HG02885 (cell line): ENCODE data around the gene ZFP14.
A peak's percentile ranks its signal among the peaks of the same experiment; 100 is the strongest.
"Not testable (repeated sequence)": the region's sequence is repeated elsewhere in the genome, so short reads cannot be mapped to it uniquely, and the experiment has no call there.

Experiments
- ATAC-seq: cut with Tn5 transposase; IDR thresholded peaks from one replicate; pipeline ENCODE4 v1.9.1; 2021; ENCODE audit warnings: mild to moderate bottlenecking; ENCODE audit not compliant: unreplicated experiment, poor library complexity

Gene ZFP14

GRCh38 chr19:36331353-36332228 is 47.4 kb downstream of the ZFP14 start:
- ATAC-seq = peak; percentile 72

- ATAC-seq = no peak
Measured at GRCh38 chr19:36330216-36330615, 48.8 kb downstream of the ZFP14 start.

- ATAC-seq = not testable (repeated sequence)
Measured at GRCh38 chr19:36329534-36329933, 49.5 kb downstream of the ZFP14 start.

- ATAC-seq = not testable (repeated sequence)
Measured at GRCh38 chr19:36326649-36327048, 52.4 kb downstream of the ZFP14 start.

GRCh38 chr19:36315164-36315563 is 63.8 kb downstream of the ZFP14 start:
- not testable (repeated sequence) for ATAC-seq

- ATAC-seq = not testable (repeated sequence)
Measured at GRCh38 chr19:36314053-36314452, 64.9 kb downstream of the ZFP14 start.

- ATAC-seq = not testable (repeated sequence)
Measured at GRCh38 chr19:36311098-36311760, 67.8 kb downstream of the ZFP14 start.

GRCh38 chr19:36310416-36310990 is 68.5 kb downstream of the ZFP14 start:
- ATAC-seq = not testable (repeated sequence)

GRCh38 chr19:36309759-36310158 is 69.2 kb downstream of the ZFP14 start:
- ATAC-seq = not testable (repeated sequence)

GRCh38 chr19:36309309-36309708 is 69.7 kb downstream of the ZFP14 start:
- ATAC-seq = not testable (repeated sequence)

GRCh38 chr19:36292317-36292716 is 86.7 kb downstream of the ZFP14 start:
- not testable (repeated sequence) for ATAC-seq
